ENCODE measurements around the gene HEPN1.
A peak's percentile ranks its signal among the peaks of the same experiment; 100 is the strongest.

Gene HEPN1

DNA sequence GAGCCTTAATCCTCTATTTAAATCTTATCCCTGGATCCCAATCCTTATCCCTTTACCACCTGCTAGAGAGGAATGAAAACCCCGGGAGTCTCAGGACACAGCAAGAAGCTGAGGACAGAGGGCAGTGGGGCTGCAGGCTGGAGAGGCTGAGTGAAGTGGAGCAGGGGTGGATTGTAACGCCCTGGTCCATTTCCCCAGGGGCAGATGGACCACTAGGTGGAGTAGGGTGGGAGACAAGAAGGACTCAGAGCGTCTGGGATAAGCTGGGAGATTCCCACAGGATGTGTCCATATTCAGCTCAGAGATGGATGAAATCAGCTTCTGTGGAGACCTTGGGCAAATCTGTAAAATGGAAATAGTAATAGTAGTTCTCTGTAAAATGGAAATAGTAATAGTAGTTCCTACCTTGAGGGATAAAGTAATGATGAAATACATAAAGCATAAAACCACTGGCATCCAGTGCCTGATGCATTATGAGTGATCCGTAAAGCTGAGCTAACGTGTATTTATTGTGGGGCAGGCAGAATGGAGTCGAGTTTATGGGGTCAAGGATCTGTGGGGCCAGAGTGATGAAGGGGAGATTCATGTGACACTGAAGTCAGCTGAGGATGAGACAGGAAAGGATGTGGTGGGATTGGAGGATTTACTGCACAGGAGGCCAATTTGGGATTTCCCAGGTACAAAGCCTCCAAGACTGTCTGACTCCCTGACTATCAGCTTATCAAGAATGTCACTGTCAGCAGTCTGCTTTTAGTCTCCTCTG lies 19.5 kb upstream of the HEPN1 start:
- DNase-seq (ENCODE audit: low read depth), result no peak

DNA sequence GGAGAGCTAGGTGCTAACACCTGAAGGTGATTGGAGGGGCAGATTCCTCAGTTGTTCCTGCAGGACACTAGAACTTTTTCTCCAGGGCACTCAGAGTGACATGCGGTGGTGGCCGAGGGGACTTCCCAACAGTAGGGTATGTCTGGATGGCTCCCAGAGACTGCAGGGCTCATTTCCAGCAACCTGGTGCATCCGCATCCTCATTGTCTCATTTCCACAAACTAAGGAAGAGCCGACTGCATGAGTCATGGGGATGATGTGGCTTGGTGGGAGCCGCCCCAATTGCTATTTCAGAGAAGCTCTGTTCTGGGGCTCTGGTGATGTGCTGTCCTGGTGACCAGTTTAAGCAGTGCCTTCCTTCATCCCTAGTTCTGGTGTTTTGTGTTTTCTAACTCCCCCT lies 18.6 kb upstream of the HEPN1 start:
- peak; percentile 63 for DNase-seq (ENCODE audit: low read depth)

DNA sequence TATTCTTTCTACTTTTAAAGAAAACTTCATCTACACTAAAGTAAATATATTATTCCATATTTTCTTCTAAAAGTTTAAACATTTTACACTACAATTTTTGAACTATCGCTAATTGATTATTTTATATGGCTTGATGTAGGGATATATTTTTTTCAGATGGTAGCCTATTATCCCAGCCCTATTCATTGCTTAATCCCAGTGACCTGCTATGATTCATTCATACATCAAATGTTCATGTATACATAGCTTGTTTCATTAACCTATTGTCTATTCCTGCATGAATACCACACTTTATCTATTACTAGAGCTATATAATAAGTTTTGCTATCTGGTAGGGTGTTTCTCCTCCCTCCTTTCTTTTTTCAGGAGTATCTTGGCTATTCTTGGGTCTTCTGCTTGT lies 16.4 kb upstream of the HEPN1 start:
- no peak for DNase-seq (ENCODE audit: low read depth)

DNA sequence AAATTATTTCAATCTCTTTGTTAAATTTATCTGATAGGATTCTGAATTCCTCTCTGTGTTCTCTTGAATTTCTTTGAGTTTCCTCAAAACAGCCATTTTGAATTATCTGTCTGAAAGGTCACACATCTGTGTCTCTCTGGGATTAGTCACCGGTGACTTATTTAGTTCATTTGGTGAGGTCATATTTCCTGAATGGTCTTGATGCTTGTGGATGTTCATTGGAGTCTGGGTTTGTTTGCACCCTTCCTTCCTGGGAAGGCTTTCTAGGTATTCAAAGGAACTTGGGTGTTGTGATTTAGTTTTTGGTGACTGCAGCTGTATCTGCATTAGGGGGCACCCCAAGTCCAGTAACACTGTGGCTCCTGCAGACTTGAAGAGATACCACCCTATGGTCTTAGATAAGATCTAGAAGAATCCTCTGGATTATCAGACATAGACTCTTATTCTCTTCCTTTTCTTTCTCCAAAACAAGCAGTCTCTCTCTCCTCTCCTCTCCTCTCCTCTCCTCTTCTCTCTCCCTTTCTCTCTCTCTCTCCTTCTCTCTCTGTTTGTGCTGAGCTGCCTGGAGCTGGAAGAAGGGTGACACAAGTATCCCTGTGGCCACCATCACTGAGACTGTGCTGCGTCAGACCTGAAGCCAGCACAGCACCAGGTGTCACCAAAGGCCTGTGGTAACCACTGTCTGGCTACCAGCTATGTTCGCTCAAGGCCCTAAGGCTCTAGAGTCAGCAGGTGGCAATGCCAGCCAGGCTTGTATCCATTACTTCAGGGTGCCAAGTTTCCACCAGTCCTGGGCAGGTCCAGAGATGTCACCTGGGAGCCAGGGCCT lies 3.3 kb upstream of the HEPN1 start:
- no peak for DNase-seq (ENCODE audit: low read depth)

DNA sequence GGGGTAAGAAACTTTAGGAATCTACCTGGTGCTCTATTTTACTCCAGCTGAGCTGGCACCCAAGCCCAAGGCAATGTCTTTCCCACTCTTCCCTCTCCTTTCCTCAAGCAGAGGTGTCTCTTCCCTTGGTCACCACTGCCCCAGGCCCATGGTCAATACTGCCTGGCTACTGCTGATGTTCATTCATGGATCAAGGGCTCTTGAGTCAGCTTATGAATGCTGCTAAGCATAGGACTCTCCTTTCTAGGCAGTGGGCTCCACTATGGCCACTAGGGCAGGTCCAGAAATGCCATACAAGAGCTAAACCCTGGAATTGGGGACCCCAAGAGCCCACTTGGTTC lies 2.7 kb upstream of the HEPN1 start:
- no peak for DNase-seq (ENCODE audit: low read depth)

DNA sequence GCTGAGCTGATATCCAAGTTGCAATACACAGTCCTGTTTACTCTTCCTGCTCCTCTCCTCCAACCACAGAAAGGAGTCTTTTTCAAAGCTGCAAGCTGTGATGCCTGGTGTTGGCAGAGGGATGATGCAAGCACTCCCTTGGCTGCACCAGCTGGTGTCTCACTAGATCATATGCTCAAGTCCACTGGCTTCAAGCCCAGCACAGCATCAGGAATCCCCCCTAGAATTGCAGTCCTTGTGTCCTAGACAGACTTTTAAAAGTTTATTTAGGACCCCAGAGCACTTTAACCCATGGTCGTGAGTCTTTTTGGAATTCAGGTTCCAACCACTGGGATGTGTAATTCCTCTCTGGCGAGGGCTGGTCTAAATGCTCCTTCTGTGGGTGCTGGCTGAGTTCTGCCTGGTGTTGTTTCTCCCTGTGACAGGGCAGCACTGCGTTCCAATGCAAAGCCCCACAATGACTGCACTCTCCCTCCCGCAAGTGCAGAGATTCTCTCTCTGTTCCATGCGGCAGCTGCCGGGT lies 1.9 kb upstream of the HEPN1 start:
- peak; percentile 45 for DNase-seq (ENCODE audit: low read depth)

DNA sequence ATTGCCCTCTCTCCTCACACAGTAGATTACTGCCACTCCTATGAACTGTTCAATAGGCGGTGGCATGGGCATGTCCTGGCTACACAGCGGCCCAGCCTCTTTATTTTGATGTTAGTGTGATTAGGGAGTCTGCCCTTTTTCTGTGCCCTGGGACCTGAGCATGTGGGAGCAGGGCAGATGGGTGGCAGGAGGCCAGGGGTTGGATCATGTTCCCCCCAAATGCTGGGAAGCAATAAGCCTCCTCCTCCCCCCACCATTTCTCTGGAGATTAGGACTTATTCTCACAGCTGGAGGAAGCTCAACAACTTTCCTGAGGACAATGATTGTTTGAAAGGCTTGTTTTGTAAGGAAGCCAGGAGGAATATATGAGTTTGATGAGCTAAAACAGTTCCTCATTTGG lies 848 bp downstream of the HEPN1 start:
- DNase-seq (ENCODE audit: low read depth), result no peak

DNA sequence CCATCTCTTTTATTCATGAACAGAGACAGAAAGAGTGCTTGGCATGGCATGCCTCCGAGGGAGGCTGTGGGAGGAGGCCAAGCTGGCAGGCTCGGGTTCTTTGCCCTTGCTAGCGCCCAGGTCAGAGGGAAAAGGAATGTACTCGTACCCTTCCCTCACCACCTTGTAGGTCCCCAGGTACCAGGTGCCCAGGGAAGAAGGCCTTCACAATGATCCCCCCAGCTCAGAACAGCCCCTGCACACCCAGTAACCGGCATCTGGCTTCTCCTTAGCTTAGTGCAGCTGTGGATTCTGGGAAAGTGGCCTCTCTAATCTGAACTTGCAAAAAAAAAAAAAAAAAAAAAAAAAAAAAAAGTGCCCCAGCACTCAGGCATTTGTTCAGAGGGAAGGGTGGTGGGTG lies 1.3 kb downstream of the HEPN1 start:
- DNase-seq (ENCODE audit: low read depth), result no peak

DNA sequence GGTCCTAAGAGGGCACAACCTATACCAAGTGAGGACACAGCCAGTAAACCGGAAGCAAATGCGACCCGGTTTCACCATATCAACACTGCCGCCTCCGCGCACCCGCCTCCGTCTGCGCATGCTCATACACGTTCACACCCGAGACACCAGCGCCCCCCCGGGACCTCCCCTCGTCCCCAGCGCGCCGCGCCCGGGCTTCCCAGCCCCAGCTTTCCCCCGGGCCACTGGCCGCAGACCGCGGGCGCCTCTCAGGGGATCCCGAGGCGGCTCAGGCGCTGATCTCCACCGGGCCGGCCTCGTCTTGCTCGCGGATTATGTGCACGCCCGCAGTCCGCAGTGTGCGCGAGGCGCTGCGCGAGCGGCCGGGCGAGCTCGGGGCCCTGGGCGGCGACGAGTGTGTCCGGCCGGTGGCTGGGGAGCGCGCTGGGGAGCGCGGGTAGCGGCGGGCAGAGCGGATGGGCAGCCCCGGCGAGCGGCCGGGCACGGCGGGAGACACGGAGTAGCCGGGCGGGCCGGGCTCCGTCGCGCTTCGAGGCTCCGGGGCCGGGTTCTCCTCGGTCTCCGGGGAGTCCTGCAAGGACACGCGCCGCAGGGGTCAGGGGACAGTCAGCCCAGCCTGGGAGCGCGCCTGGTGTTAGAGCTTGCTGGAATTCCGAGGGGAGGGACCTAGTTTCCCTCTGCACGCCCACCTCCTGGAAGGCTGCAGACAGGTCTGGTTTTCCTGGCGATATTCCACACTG lies 2.0 kb downstream of the HEPN1 start:
- peak; percentile 59 for DNase-seq (ENCODE audit: low read depth)

DNA sequence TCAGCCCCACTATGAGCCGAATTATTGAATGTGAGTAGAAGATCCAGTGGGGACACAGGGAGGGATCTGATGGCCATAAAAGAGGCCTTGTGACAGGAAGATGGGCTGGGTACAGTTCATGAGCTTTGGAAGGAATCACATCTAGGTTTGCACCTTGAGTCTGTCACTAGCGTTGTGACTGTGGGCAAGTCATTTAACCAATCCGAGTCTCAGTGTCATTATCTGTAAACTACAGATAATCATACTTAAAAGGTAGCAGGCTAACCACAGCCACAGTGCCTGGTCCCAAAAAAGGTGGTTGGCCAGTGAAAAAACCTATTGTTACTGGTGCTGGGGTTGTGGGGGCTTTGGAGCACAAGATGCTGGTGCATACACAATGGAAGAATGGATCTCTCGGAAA lies 3.8 kb downstream of the HEPN1 start:
- DNase-seq (ENCODE audit: low read depth), result no peak

DNA sequence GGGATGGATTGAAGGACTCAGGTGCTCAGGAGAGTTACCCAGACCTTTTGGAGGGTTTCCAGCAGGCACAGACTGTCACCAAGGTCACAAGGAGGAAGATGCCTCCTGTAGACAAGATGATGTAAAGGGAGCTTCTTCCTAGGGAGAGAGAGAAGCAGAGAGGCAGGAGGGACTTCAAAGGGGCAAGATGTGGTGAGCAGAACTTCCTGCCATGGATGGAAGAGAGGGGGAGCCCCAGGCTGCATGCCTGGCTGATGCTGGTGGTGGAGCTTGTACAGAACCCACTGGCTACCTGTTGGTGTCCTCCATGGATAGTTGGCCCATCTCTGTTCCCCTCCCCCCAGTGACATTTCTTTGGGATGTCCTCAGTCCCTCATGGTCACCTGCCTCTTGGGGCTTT lies 4.2 kb downstream of the HEPN1 start:
- no peak for DNase-seq (ENCODE audit: low read depth)

DNA sequence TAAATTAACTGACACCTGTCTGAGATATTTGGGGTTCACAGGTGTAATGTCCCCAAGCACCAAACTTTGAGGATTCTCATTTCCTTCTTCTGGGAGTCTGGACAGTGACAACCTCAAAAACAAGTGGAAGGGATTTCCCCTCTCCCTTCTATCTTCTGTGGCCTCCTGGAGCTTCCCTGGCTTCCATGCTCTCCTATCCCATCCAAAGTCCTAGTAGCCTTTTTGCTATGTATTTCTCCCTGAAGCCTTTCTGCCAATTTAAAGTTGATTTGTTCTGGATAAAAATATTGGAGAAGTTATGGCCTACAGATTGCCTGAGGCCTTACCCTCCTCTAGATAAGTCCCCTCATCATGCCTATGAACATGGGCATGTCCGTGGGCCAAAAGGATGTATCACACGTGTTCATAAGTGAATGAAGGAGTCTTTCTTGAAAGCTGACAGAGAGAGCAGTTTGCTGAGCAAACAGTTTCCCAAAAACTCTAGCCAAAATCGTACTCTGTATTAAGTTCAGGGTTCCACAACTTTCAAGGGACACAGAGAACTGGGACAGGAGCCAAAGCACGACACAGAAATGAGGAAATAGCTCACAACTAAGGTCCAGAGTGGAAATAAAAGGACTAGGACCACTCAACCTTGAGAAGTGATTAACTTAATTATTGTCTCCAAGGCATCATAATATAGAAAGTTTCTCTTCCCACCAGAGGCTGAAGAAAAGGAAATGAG lies 10.1 kb downstream of the HEPN1 start:
- DNase-seq (ENCODE audit: low read depth), result no peak

DNA sequence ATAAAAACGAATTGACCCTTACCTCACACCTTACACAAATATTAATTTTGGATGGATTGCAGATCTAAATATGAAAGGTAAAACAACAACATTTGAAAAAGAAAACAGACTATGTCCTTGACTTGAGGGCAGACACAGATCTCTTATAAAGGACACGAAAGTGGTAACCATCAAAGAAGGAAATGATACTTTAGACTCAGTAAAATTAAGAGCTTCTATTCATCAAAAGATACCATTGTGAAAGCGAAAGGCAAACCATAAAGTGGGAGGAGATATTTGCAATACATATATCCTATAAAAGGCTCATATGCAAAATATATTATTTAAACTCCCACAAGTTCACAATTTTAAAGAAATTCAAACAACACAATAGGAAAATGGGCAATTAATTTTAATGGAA lies 11.7 kb downstream of the HEPN1 start:
- DNase-seq (ENCODE audit: low read depth), result no peak

DNA sequence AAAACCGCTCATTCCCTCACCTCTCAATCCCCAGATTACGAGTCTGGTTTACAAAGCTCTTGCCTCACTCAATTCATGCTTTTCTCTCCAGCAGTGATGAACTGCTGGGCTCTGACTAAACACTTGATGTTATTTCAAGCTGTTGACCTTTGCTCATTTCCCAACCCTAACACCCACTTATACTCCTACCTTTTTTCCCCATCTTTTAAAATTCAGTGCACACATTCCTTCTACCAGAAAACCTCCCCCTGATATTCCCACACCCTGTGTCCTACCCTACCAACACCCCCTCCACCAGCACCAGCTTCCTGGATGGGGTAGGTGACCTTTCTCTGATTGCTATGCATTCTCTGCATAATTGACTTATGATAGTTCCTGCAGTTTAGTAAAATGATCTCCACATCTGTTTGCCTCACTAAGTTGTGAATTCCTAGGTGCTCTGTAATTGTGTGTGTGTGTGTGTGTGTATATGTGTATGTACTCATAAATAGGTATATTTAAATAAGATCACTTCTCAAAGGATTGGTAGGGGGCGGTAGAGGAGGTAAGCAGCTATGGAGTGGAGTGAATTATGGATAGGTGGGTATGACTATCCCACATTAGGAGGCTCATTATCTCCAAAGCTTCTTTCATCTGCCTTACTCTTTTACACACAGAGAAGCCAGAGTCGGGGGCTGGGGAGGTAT lies 16.0 kb downstream of the HEPN1 start:
- peak; percentile 89 for DNase-seq (ENCODE audit: low read depth)

DNA sequence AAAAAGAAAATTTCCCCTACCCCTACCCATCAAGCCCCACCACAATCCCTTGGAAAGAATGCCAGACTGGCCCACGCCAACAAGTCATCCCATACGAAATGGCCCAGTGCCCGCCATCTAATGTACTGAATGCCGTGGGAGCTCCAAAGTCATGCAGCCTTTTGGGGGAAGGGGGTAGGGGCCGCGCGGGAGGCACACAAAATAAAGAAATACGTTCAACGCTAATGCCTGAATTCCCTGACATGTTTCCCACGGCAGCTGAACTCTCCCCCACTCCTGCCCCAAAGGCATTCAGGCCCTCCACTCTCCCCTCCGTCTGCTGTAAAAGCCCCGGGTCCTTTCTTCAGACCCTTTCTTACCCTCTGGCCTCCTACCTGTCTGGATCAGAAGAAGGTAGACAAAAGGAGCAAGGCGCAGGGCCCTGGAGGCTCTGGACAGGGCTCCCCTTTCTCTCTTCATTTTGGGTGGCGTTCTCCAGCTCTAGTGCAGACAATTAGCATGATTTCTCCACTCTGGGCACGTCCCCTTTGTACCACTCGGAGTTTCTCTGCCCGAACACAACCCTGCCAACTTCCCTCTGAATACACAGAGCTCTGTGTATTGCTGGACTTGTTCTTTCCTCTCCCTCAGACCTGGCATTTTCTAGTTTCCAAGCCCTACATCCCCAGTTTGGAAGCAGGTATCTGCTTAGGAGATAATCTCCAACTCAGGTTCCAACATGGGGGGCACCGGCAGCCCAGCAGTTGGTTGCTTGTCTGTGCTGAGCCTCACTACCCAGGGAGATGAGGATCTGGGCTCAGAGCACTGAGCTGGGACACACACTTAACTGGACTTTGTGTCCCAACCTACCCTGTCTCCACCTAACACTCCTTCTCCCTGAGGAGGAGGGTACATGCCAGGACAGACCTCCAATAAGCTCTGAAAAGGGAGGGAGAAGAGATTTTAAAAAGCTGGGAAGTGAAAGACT lies 16.8 kb downstream of the HEPN1 start, which contains the start of gene HEPACAM:
Gene HEPACAM (minus strand): TSS at position 500 of the 967 bp plus-strand sequence. CDS start 41 bp downstream, at position 459.
- no peak for DNase-seq (ENCODE audit: low read depth)

DNA sequence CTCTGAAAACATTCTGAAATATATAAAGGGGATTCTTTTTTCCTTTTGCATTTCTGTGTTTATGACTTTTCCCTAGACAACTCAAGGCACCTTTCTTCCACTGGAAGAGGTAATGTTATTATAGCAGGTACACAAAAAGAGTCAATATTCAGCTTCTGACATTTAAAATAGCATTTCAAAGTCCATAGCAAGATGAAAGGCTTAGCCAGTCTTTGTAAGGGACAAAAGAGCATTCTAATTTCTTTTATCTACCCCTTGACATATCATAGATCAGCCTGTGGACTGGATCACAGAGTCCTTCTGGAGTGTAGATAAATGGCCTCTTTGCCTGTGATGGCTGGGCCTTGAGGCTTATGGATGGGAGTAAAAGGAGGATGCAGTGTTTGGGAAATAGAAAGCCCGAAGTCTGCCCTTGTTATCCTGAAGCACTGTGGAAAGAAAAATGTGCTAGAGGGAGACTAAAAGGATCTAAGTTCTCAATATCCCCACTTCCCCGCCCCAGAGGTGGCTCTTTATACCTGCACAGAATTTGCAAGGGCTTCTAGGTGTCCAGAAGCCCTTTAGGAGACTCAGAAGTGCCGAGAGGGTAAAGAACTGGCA lies 18.4 kb downstream of the HEPN1 start:
- DNase-seq (ENCODE audit: low read depth), result no peak

DNA sequence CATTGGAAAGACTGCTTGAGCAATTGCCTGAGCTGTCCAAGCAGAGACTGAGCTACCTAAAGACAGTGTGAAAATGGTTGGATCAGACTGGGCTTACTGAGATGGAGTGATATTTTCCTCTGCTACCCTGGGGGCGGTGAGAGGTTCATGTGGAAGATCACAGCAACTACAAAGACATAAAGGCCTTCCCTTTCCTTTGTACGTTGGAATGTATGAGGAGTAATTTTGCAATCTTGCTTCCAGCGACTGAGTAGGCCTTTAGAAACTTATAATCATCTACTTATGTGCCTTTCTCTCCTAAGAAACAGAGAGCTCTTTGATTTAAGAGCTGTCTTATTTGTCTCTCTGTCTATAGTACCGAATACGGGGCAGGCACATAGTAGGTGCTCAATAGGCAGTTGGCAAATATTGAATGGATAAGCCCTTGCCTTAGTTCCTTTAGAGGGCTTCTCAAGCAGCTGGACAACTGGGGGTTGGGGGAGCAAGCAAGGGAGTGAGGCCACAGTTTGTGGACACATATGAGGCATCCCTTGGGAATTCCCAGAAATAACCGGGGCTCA lies 19.2 kb downstream of the HEPN1 start:
- peak; percentile 2 for DNase-seq (ENCODE audit: low read depth)

DNA sequence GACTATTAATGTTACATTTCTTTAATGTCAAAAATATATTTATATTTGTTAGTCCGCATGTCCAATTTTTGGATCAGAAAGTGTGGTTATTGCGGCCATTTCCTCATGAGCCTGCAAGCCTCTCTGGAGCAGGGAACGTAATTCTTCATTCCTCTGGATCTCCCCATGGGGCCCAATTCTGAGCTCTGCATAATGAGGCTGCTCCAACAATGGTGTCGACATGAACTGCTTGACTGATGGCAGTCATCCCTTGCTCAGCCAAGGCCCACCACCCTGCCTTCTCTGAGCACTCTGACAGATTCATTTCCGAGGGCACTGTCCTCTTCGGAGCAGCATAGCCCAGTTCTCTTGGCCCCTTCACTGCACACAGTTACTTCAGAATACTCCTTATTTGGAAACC lies 19.9 kb downstream of the HEPN1 start:
- no peak for DNase-seq (ENCODE audit: low read depth)

DNA sequence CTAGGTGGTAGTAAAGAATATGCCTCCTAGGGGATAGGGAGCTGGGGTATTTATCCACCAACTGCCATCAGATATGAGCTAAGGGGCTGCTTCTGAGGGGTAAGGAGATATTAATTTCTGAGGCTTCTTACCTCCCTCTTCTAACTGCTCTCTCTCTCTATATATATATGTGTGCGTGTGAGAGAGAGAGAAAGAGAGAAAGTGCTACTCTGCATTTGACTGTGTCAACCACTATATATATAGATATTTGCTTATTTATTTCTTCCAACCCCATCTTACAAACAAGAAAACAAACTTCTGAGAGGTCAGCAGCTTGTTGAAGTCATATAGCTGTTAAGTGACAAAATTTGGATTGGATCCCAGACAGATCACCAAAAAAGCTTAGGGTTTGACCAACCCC lies 22.7 kb downstream of the HEPN1 start:
- no peak for DNase-seq (ENCODE audit: low read depth)

Data from amniotic epithelial cell (primary cell).